ENCODE results near the gene SPACA9.

SPACA9 gene

DNA sequence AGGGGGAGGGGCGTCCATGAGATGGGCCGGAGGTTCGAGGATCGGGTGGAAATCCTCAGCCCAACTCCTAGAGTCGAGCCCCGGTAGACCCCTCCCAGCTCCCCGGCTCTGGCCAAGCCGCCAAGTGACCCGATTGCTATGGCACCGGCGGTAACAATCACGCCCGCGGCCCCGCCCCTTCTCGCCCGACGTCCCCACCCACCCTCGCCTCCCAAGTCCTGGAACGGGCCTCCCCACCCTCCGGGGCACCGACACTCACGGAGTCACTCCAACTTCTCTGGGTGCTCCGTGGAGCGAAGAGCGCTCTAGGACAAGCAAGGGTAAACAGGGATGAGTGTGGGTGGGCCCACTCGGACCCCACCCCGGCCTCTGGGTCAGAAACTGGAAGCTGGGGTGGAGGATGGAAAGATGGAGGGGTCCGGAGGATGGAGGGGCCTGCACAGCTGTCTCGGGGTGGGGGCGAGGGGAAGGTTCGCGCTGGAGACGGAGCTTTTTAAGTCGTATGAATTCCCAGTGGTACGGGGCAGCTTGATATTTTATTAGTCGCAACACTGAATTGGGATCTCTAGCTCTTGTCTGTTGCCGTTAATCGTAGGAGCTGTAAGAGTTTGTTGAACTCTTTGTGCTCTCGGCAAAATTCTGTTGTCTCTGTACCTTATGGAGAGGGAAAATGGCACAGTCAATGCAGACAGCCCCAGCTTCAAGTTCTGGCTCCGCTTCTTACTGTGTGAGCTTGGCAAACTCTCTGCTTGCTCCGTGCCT, at the start of gene SPACA9:
TSS of gene SPACA9 (plus strand) at position 204 of the 762 bp plus-strand sequence. CDS start 5,050 bp downstream, outside the sequence.
- DNase-seq (ENCODE audit: low read depth in 2 of 2): no peak

- DNase-seq (ENCODE audit: low read depth in 2 of 2): no peak
Measured at GRCh38 chr9:132832171-132832881, 46.4 kb upstream of the SPACA9 start.

DNA sequence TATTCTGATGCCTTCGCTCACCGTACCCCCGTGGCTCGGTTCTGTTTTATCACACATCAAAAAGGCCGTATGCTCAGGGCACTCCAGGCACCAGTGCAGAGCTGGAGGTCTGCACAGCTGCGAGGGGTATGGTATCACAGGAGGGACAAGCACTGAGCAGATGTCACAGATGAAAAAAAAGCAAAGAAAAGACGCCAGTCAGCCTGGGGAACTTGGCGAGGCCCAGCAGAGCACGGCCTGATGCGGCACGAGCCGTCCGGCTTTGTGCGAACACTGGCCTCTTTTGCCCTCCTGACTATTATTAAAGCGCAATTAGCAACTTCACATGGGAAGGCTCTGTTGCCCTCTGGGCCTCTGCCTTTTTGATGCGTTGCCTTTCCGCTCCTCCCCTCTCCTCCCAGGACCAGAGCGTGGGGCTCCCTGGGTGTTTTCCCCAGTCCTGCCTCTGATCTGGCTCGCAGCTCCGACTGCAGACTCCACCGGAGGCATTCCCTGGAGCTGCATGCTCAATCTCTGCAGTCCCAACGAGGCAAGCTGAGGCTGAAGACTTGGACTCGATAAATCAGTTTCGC, 45.1 kb upstream of the SPACA9 start:
- no peak for DNase-seq (ENCODE audit: low read depth in 2 of 2)

GRCh38 chr9:132834343-132834742, 44.4 kb upstream of the SPACA9 start:
- no peak for DNase-seq (ENCODE audit: low read depth in 2 of 2)

DNA sequence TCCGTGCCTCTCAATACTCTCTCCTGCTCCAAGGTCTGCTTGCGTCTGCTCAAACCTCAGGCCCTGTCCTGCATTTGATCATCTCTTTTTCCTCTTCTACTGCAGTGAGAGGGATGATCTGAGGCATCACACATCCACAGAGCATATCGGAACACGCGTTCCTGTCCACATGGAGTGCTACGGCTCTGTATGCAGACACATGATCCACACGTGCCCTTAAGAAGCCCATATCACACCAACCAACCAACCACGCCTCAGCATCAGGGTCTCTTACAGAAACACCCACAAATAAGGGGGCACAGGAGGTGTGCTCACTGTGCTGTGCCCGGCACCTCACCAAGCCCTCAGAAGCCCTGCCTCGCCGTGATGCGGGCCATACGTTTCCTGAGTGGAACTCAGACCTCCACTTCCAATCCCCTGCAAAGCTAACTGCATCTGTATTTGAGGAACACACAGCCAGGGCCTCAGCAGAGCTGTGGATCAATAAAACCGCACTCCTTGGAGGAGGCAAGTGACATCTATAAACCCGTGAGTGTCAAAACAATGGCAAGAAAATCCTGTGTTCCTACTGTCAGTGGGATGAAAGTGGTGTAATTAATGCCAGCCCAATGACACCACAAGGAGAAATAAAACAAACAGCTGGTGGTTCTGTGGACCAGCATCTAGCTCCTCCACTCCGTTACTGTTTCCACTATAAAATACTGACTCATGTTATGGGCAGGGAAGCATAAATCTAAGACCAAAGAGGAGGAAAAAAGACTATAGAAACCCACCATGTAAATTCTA, 41.0 kb upstream of the SPACA9 start:
- DNase-seq (ENCODE audit: low read depth in 2 of 2): no peak

DNA sequence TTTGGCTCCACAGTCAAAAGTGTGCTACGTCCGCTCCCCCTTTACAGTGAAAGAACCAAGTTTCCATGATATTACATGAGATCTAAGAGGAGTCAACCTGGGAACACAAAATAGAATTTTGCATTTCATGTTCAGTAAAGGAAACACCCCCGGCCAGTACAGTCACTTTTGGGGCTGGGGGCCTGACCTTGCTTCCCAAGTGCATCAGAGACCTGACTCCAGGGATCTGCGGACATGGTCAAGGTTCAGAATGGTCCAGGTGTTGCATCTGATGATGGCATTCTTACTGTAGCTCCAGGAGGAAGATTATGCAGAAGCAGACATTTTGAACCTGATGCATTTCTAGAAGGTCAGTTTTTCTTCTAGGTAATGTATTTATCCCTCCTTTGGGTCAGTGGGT, 40.4 kb upstream of the SPACA9 start:
- DNase-seq (ENCODE audit: low read depth in 2 of 2): no peak

DNA sequence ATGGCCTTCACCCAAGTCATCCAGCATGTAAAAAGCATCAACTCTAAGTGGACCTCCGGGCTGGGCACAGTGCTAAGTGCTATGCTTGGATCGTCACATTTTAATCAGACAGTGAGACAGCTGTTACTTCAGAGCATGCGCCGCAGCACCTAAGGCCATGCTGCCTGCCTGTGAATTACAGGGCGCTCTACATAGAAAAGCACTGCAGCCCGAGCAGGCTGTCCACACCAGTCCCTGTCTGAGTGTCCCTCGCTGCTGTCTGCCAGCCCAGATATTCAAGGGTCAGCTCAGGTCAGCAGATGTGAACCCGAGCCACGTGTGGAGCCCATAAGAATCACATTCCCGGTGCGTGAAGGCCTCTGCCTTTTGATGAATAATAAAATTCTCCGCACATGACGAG, 37.7 kb upstream of the SPACA9 start:
- no peak for DNase-seq (ENCODE audit: low read depth in 2 of 2)

DNA sequence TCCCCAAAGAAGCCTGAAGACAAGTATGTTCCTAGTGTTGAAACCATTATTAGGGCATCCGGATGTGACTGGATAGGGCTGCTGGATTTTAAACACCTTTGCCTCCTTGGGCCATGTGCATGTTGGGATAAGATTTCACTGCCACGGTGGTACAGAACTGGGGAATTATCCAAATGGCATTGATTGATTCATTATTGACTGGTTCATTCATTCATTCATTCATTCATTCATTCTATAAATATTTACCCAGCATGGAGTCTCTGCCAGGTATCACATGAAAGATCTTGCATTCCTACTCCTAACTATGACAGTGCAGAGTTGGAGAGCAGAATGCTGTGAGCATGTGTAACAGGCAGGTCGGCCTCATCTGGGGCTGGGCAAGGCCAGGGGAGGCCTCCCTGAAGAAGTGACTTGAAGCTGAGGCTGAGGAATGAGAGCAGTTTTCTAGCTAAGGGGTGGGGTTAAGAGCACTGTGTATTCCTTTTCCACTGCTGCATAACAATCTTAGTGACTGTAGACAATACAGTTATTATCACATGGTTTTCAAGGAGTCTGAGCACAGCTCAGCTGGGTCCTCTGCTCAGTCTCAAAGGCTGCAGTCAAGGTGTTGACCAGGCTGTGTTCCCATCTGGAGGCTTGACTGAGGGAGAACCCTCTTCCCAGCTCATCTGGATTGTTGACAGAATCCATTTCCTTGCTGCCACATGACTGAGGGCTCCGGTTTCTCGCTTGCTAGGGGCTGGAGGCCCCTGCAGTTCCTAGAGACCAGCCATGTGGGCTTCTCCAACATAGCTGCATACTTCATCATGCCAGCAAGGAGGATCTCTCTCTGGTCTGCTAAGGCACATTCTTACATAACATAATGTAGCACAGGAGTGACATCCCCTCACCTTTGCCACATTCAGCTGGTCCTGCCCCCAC, 36.3 kb upstream of the SPACA9 start:
- DNase-seq (ENCODE audit: low read depth in 2 of 2): no peak

DNA sequence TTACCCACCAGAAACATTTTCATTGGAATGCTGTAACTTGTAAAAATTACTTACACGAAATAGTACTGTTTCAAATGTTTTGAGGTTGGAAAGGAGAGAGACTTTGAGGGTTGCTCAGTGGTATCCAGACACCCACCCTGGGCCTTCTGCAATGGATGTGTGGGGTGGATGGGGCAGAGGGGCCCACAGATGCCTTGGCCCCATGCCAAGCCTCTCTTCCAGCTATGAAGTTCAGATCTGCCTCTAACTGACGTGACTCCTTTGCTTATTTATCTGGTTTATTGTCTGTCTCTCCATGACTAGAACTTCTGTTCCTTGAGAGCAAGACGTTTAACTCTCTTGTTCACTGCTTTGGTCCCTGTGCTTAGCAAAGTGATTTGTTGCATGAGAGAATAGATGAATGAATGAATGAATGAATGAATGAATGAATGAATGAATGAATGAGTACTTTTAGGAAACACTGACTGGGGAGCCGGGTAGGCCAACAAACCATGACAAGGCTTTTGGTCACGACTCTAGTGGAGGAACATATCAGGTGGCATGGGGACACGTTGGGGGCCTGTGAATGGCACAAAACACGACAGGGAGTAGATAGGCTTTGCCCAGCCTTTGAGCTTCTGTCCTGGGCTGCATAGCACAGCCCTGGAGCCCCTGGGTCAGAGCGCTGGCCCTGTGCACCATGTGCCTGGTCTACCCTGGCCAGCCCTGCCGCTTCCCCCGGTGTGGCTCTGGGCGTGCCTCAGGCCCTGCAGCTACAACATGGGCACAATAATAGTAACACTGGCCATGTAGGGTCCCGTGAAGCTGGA, 32.4 kb upstream of the SPACA9 start:
- DNase-seq (ENCODE audit: low read depth in 2 of 2): no peak

- no peak for DNase-seq (ENCODE audit: low read depth in 2 of 2)
Measured at GRCh38 chr9:132846918-132847515, 31.7 kb upstream of the SPACA9 start.

DNA sequence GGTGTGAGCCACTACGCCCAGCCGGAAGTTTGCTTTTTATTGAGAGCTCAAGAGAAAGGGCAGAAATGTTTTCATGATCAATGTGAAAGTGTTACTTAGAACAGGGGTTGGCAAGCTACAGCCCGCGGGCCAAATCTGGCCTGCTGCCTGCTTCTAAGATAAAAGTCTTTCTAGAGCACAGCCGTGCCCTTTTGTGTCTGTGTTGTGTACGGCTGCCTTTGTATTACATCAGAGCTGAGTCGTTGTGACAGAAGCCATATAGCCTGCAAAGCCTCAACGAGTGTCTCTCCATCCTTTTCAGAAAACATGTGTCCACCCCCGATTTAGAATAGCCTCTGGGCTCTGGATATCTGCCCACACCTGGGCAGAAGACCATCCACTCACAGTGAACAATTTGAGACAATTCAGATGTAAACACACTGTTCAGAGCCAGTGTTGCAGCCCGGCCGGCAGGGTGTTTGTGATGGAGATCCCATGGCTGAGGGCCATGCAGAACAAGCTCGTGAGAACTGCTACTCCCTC, 29.5 kb upstream of the SPACA9 start:
- DNase-seq (ENCODE audit: low read depth in 2 of 2): no peak

DNA sequence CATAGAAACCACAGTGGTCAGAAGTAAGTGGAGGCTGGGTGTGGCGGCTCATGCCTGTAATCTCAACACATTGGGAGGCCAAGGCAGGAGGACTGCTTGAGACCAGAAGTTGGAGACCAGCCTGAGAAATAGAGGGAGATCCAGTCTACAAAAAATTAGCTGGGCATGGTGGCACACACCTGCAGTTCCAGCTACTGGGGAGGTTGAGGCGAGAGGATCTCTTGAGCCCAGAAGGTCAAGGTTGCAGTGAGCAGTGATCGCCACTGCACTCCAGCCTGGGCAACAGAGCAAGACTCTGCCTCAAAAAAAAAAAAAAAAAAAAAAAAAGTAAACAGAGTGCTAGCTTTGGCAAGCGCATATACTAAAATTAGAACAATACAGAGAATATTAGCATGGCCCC, 25.2 kb upstream of the SPACA9 start:
- DNase-seq (ENCODE audit: low read depth in 2 of 2): no peak

- DNase-seq (ENCODE audit: low read depth in 2 of 2): no peak
Measured at GRCh38 chr9:132854832-132855231, 23.9 kb upstream of the SPACA9 start.

DNA sequence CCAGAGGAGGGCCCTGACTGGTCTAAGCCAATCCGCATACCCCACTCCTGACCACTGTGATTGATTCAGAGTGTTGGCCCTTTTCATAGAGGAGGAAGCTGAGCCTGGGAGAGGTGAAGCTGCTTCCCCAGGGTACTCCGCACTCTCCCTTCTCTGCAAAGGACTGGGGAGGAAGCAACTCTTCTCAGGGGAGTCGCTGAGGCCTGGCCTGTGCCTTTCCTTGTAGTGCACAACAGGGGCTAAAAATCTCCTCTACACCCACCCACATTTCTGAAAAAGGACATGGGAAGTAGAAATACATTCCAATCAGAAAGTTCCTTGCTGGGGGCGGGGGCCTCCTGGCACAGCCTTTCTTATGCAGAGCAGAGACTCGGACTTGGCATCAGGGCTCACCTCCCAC, 22.8 kb upstream of the SPACA9 start:
- no peak for DNase-seq (ENCODE audit: low read depth in 2 of 2)

GRCh38 chr9:132857031-132857430, 21.7 kb upstream of the SPACA9 start:
- no peak for DNase-seq (ENCODE audit: low read depth in 2 of 2)

DNA sequence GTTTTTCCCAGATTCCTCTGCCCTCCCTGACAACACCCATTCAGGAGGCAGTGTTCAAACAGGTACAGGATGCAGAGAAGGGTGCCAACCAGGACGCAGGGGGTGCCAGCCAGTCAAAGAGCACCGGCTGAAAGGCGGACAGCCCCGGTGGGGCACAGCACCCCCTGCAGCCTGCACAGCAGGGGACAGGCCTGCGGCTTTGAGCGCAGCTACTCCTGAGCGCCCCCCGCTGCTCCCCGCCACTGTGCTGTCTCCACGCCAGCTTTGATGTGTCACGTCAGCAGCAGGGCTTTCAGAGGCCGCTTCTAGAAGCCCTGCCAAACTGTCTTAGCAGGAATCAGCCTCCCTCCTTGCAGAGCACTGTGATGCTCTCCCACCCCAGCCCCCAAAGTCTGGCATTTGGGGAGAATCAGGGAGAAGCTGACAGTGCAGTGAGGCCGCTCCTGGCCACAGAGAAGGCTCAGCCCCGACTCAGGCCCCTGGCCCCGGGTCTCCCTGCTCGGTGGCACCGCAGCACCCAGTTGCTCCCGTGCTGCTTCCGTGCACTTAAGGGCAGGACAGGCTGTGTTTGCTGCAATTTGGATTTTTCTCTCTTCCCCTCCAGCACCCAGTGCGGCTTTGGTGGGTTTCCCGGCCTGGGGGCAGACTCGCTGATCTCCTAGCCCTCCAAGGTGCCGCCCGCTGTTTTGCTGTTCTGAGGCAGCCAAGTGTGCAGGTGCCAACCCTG, 20.9 kb upstream of the SPACA9 start:
- DNase-seq (ENCODE audit: low read depth in 2 of 2): no peak

DNA sequence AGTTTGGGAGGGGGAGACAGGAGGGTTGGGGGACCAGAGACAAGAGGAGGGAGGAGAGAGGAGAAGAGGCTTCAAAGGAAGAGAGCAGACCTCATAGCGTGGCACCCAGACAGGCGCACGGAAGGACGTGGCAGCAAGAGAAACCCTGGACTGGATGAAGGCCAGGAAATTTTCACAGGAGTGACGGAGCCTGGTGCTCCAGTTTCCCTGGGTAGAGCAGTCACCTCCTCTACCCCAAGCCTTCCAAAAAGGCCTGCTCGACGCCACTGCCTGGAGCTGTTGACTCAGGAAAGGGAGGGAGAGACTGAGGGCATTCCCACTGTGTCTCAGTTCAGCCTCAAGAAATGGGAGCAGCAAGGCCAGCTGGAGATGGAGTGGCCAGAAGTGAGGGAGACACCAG, 19.9 kb upstream of the SPACA9 start:
- DNase-seq (ENCODE audit: low read depth in 2 of 2): no peak

GRCh38 chr9:132861666-132862065, 17.0 kb upstream of the SPACA9 start:
- DNase-seq (ENCODE audit: low read depth in 2 of 2): no peak

GRCh38 chr9:132862533-132862932, 16.2 kb upstream of the SPACA9 start:
- no peak for DNase-seq (ENCODE audit: low read depth in 2 of 2)
